ENCODE results near the gene SULT2B1.
"Not testable (repeated sequence)": the region's sequence is repeated elsewhere in the genome, so short reads cannot be mapped to it uniquely, and the experiment has no call there.

SULT2B1 gene

GRCh38 chr19:48529156-48529555 lies 22.8 kb upstream of the SULT2B1 start:
- no peak for DNase-seq (ENCODE audit: low read depth in 2 of 2)

GRCh38 chr19:48530066-48530720 lies 21.8 kb upstream of the SULT2B1 start:
- DNase-seq (ENCODE audit: low read depth in 2 of 2): no peak

- no peak for DNase-seq (ENCODE audit: low read depth in 2 of 2)
Observed at GRCh38 chr19:48530770-48531169, 21.2 kb upstream of the SULT2B1 start.

- DNase-seq (ENCODE audit: low read depth in 2 of 2): no peak
Observed at GRCh38 chr19:48533770-48534169, 18.2 kb upstream of the SULT2B1 start.

DNA sequence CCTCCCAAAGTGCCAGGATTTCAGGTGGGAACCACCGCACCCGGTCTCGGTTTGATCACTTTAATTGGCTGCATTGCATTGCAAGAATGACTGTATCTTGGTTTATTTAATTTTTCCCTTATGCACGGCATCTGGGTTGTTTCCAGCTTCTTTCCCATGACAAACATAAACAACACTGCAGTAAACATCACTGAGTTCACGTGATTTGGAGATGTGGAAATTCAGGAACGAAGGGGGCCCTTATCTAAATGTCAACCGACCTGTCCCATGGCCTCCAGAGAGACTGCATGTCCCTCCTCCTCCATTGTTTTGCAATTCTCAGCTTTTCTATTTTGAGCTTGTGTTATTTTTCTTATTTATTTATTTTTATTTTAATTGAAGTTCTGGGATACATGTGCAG lies 14.4 kb upstream of the SULT2B1 start:
- DNase-seq (ENCODE audit: low read depth in 2 of 2): no peak

DNA sequence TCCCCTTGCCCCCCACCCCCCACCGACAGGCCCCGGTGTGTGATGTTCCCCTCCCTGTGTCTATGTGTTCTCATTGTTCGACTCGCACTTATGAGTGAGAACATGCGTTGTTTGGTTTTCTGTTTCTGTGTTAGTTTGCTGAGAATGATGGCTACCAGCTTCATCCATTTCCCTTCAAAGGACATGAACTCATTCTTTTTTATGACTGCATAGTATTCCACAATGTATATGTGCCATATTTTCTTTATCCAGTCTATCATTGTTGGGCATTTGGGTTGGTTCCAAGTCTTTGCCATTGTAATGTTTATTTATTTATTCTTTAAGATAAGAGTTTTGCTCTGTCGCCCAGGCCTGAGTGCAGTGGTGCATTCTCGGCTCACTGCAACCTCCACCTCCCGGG lies 13.9 kb upstream of the SULT2B1 start:
- not testable (repeated sequence) for DNase-seq (ENCODE audit: low read depth in 2 of 2)

DNA sequence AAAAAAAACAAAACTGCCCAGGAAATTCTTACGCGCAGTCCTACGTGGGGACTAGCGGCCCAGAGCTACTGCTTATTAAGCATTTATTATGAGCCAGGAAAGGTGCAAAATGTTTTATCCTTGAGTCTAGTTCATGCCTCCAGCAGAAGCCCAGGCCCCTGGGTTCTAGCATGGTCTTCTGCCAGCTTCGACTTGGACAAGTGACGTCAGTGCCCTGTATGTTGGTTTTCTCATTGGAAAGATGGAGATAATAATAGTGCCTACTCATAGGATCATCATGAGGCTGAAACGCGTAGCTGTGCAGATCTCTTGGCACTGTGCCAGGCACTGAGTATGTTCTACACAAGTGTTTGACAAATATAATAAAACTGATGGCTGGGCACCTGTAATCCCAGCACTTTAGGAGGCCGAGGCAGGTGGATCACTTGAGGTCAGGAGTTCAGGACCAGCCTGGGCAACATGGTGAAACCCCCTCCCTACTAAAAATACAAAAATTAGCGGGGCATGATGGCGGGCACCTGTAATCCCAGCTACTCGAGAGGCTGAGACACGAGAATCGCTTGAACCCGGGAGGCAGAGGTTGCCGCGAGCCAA lies 12.4 kb upstream of the SULT2B1 start:
- no peak for DNase-seq (ENCODE audit: low read depth in 2 of 2)

DNA sequence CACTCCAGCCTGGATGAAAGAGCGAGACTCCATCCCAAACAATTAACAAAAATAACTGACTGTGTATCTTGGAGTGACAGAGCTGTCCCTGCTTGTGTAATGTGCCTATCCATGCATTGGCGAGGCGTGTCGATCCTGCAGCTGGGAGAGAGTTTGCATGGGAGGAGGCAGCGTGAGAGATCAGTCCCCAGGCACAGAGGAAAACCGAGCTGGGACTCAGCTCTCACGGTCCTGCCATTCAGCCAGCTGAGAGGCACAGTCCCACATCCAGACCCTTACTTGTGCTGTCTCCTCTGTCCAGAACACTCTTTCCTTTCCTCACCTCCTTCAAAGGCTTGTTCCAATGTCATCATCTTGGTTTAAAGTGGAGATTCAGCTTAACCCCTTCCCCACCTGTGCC lies 11.9 kb upstream of the SULT2B1 start:
- DNase-seq (ENCODE audit: low read depth in 2 of 2): no peak

GRCh38 chr19:48541813-48542212 lies 10.2 kb upstream of the SULT2B1 start:
- DNase-seq (ENCODE audit: low read depth in 2 of 2): no peak

GRCh38 chr19:48543121-48543710 lies 8.8 kb upstream of the SULT2B1 start:
- no peak for DNase-seq (ENCODE audit: low read depth in 2 of 2)

DNA sequence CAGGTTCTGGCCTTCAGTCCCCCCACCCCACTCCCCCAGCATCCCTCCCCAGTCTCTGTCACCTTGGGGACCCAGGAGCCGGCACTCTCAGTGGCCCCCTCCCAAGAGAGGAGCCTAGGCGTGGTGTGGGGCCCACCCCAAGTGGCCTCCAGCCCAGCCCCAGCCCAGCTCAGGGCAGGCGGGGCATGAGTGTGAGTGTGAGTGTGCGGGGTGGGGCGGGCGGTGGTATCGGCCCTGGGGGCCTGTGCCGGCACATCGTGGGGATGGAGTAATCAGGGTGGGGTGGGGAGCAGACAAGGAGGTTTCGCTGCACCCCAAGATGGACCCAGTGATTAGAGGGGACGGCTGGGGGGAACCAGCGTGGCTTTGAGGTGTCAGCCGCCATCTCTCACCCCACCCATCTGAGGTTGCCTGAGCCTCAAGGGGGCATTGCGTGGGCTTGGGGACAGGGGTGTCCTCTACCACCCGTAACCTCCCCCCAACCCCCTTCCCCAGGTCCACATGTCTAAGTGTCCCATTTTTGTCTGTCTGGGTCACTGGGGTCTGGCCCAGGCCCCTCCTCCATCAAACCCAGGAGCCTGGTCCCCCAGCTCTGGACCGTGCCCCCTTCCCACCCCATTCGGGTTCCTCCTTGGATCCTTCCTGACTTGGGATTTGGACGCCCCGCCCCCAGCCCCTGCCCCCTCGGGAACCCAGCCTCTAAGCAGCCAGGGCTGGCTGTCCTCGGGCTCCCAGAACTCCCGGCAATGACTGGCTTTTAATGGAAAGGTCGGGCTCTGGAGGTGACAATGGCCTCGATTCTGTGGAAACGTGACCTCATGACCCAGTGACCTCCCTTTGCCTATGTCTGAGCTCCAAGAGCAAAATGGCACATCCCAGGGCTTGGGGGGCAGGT lies 6.9 kb upstream of the SULT2B1 start:
- DNase-seq (ENCODE audit: low read depth in 2 of 2): no peak

DNA sequence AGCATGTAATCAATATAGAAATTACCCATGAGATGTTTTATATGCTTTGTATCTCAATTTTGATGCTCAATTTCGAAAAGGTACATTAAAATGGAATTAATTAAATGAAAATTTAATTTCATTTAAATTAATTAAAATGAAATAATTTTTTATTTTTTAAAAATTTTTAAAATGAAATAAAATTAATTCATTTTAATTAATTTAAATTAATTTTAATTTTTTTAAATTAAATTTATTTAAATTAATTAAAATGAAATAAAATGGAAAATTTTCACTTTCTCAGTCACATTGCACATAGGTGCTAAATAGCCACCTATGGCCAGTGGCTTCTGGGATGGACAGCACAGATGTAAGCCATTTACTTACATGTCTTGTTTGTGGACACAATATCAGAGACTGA lies 4.2 kb upstream of the SULT2B1 start:
- DNase-seq (ENCODE audit: low read depth in 2 of 2): no peak

DNA sequence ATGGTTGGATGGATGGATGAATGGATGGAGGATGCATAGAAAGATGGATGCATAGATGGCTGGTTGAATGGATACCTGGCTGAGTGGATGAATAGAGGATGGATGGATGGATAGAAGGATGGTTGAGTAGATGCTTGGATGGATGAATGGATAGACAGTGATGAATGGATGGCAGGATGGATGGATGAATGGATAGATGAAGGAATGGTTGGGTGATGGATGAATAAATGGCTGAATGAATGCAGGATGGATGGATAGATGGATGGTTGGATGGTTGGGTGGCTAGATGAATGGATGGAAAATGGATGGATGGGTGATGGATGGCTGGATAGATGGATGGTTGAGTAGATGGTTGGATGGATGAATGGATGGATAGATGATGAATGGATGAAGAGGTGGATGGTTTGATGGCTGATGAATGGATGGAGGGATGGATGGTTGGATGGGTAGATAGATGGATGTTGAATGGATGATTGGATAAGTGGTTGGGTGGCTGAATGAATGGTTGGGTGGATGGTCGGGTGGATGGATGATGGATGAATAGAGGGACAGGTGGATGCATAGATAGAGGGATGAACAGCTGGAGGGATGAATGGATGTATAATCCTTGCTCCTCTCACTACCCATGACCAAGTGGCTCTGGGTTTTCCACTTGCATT lies 3.6 kb upstream of the SULT2B1 start:
- DNase-seq (ENCODE audit: low read depth in 2 of 2): no peak

- no peak for DNase-seq (ENCODE audit: low read depth in 2 of 2)
Observed at GRCh38 chr19:48549380-48549779, 2.6 kb upstream of the SULT2B1 start.

- DNase-seq (ENCODE audit: low read depth in 2 of 2): no peak
Observed at GRCh38 chr19:48552406-48553322, 692 bp downstream of the SULT2B1 start.

DNA sequence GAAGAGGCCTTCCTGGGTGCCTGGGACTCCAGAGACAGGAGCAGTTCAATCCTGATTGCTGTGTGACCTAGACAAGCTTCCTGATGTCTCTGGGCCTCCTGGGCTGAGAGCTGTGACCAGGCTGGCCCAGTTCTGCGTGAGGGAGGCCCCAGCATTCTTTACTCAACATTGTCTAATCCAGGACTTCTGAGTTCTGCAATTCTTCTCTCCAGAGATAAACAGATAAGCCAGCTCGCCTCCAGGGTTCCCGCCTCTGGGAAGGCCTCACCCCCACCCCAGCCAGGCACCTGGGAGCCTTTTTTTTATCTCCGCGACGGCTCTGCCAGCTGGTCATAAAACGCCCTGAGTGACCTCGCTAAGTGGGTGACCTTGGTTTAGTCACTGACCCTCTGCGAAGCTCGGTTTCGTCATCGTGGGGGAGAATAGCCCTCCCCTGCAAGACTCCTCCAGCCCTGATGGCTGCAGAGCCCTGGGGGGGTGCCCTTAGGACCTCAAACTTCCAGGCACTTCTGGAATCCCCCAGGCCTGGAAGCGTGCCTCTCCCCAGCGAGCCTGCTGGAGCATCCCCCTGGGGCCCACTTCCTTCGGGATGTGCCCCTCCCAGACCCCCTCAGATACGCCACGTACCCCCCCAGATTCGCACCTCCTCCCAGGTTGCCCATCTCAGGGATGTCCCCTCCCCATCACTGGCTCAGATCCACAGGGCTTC lies 1.9 kb downstream of the SULT2B1 start:
- no peak for DNase-seq (ENCODE audit: low read depth in 2 of 2)

DNA sequence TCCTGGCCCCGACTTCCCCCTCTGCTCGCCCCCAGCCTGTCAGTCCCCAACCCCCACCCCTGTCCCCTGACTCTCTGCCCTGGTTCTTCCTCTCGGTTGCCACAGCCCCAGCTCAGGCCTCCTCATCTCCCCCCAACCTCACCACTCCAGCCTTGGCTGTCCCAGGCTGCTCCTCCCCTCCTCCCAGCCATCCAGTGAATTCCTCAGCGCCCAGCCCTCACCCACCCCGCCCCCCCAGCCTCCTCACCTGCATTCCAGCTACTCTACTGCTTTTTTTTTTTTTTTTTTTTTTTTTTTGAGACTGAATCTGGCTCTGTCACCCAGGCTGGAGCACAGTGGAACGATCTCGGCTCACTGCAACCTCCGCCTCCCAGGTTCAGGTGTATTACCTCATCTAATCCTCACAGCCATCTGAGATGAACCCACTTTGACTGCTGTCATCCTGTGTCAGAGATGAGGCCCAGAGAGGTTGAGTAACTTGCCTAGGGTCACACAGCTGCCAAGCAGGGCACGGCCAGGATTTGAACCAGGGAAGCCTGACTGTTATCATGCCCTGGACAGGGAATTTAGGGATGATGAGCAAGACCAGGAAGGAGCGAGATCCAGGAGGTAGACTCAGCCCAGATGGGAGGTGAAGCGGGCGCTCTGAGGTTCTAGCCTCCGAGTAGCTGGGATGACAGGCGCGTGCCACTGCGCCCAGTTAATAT lies 2.6 kb downstream of the SULT2B1 start:
- DNase-seq (ENCODE audit: low read depth in 2 of 2): no peak

- DNase-seq (ENCODE audit: low read depth in 2 of 2): no peak
Observed at GRCh38 chr19:48556163-48556562, 4.2 kb downstream of the SULT2B1 start.

DNA sequence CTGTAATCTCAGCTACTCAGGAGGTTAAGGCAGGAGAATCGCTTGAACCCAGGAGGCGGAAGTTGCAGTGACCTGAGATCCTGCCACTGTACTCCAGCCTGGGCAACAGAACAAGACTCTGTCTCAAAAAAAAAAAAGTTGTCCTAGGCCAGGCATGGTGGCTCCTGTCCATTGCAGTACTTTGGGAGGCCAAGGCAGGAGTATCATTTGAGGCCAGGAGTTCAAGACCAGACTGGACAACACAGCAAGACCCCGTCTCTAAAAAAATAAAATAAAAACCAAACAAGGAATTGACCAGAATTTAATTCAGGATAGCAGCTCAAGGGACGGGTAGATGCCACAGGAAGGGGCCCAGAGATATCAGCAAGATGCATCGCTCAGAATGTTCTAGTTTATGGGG lies 4.9 kb downstream of the SULT2B1 start:
- no peak for DNase-seq (ENCODE audit: low read depth in 2 of 2)
